HG02610 (cell line): ENCODE results near the gene SLC38A11.

Experiments
- ATAC-seq: cut with Tn5 transposase; IDR thresholded peaks from one replicate; pipeline ENCODE4 v1.9.1; 2021; ENCODE audit warnings: mild to moderate bottlenecking, moderate library complexity; ENCODE audit not compliant: unreplicated experiment

The SLC38A11 gene

GRCh38 chr2:164846276-164846675 lies 109.0 kb downstream of the SLC38A11 start:
- no peak for ATAC-seq
